Melanocyte of skin (primary cell): ENCODE results near the gene MRPS22. TPM values are rescaled to one million over a fixed set of nuclear protein-coding genes. Genes with fewer than 3 reads are reported as not detected.

Experiments used
- small RNA-seq, 2 donors: library from RNA; depleted of rRNA; stranded (forward); fragments of <200 nt; gene quantifications; one replicate each; pipeline ENCODE3, GENCODE V24; 2012
- total RNA-seq, 2 donors: library from RNA; depleted of rRNA; stranded (reverse); fragments of >200 nt; gene quantifications; 2 replicates each; pipeline ENCODE4 v1.2.3, GENCODE V29; 2012

MRPS22 gene
- total RNA-seq = 100 to 1,000 TPM in 1 of 2 donors, 10 to 100 TPM in 1; 76.7 to 103 TPM

GRCh38 chr3:139343895-139344856 lies at the start of gene MRPS22:
Gene MRPS22, plus strand, starts transcription at chr3:139344020. Its CDS starts 7 bp downstream, at chr3:139344027.

GRCh38 chr3:139389552-139390368 lies 45.9 kb downstream of the MRPS22 start, which contains the start of gene COPB2:
Gene COPB2, minus strand, starts transcription at chr3:139389647. Its CDS starts 97 bp downstream, at chr3:139389550.

Small RNAs within 50 kb of the gene (small RNA-seq; reads per million reads assigned to genes)
- 0 reads per million in 2 donors for gene RF00026

Other genes with a start within 250 kb of the MRPS22 start
- 100 to 1,000 TPM in 1 of 2 donors, 10 to 100 TPM in 1; 95.3 to 145 TPM for gene COPB2, start 45.6 kb downstream of the MRPS22 start, total RNA-seq
- not detected for gene RBP2, start 132.5 kb downstream of the MRPS22 start, total RNA-seq
- not detected for gene RBP1, start 195.7 kb downstream of the MRPS22 start, total RNA-seq